GM19238 (cell line): ENCODE results near the gene BRIP1.
"Not testable (repeated sequence)": the region's sequence is repeated elsewhere in the genome, so short reads cannot be mapped to it uniquely, and the experiment has no call there.

Source experiments
- DNase-seq: peaks from one replicate; pipeline ENCODE4 v3.0.0; 2011; ENCODE audit warnings: low spot score; ENCODE audit not compliant: insufficient read length

The BRIP1 gene

GRCh38 chr17:61669522-61669921 lies 193.8 kb downstream of the BRIP1 start:
- no peak for DNase-seq

DNA sequence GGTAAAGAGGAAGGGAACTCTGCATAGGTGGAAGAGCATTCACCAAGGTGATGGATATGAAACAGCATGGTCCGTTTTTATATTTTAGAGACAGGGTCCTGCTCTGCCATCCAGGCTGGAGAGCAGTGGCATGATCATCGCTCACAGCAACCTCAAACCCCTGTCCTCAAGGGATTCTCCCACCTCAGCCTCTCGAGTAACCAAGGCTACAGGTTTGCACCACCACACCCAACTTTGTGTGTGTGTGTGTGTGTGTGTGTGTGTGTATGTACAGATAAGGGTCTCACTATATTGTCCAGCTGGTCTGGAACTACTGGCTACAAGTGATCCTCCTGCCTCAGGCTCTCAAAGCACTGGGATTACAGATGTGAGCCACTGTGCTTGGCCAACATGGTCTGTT lies 194.8 kb downstream of the BRIP1 start:
- no peak for DNase-seq

DNA sequence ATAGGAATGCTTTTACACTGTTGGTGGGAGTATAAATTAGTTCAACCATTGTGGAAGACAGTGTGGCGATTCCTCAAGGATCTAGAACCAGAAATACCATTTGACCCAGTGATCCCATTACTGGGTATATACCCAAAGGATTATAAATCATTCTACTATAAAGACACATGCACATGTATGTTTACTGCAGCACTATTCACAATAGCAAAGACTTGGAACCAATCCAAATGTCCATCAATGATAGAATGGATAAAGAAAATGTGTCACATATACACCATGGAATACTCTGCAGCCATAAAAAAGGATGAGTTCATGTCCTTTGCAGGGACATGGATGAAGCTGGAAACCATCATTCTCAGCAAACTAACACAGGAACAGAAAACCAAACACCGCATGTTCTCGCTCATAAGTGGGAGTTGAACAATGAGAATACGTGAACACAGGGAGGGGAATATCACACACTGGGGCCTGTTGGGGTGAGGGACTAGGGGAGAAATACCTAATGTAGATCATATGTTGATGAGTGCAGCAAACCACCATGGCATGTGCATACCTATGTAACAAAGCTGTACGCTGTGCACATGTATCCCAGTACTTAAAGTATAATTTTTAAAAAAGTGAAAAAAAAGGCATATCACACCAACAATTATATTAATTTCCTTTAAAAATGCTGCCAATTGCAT lies 196.8 kb downstream of the BRIP1 start:
- not testable (repeated sequence) for DNase-seq

DNA sequence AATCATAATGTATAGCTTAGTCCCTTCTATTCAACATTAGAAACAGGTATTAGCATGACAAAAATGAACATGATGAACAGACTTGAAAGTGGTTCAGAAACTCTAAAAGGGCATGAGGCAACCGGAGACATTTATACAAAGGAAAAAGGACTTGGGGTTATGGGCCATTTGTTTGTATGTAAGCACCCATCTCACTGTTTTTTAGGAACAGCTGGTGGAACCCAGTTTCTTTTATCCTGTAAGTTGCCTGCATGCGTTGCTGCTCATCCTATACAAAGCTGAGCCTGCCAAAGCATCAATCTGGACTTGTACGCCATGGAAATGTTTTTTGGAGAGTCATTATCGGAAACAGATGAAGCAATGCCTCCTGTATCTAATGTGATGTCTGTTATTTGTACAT lies 200.0 kb downstream of the BRIP1 start:
- no peak for DNase-seq

- no peak for DNase-seq
Observed at GRCh38 chr17:61662741-61663140, 200.6 kb downstream of the BRIP1 start.

DNA sequence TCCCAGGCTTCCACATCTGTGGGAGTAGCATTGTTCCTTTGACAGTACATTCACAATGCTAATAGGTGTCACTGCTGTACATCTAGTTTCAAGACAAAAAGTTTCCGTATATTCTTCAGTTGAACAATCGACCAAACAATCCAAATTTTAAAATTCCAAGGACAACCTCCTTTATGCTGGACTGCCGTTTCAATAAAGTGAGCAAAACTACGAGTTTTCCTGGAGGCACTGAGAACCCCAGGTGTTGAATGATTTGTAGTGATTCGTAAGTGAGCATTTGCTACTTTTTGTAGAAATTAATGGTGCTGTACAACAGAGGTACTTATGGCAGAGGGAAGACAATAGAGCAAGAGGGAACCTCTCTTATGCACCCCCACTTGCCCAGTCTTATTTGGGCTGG lies 201.1 kb downstream of the BRIP1 start:
- DNase-seq: no peak

GRCh38 chr17:61660746-61661485 lies 202.4 kb downstream of the BRIP1 start:
- no peak for DNase-seq

DNA sequence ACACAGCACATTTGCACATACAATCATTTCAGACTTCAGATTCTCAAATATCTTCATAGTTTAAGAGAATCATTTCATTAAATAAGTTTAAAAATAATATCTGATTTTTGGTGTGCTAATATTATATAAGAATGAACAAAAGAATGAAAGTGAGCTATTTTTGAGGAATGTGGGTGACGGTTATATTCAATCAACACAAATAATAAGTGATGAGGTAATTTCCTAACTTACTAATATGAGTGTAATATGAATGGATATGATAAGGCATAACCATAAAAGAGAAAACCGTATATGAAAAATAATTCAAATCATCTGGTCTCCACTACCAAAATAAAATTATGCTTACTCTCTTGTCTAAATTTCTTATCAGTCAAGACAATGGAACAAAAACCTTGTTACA lies 203.9 kb downstream of the BRIP1 start:
- DNase-seq: no peak

DNA sequence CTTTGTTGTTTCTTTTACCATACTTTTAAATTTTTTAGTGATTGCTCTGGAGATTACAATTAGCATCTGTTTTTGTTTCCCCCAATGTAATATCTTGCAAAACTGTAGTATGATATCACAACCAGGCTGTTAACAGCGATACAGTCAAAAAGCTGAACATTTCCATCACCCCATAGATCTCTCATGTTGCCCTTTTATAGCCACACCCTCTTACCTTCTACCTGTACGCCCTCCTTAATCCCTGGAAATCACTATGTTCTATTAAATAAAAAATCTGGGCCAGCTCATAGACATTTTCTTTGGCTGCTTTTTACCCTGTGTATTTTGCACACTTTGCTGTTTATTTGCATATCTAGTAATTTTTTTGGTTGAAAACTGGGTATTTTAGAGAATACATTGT lies 205.1 kb downstream of the BRIP1 start:
- no peak for DNase-seq

DNA sequence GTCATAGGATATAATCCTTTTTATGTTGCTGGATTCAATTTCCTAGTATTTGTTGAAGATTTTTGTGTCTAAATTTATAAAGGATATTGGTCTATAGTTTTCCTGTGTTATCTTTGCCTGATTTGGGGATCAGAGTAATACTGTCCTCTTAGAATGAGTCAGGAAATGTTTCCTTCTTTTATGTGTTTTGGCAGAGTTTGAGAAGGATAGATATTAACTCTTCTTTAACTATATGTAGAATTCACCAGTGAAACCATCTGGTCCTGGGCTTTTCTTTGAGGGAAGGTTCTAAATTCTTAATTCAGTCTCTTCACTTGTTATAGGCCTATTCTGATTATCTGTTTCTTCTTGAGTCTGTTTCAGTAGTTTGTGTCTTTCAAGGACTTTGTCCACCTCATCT lies 206.0 kb downstream of the BRIP1 start:
- no peak for DNase-seq

- DNase-seq: no peak
Observed at GRCh38 chr17:61656721-61657217, 206.6 kb downstream of the BRIP1 start.

GRCh38 chr17:61650749-61651148 lies 212.6 kb downstream of the BRIP1 start:
- DNase-seq: no peak

DNA sequence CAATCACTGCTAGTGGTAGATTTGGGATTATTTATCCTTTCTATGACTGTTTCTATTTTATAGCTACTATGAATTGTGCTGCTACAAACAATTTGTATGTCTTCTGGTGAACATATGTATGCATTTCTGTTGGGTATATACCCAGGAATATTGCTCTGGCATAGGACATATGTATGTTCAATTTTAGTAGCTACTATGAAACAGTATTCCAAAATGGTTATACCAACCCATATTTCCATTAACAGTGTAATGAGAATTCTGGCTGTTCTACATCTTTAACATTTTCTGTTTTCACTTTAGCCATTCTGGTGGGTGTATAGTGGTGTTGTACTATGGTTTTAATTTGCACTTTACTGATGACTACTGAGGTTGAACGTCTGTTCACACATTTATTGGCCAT lies 214.7 kb downstream of the BRIP1 start:
- DNase-seq: no peak

DNA sequence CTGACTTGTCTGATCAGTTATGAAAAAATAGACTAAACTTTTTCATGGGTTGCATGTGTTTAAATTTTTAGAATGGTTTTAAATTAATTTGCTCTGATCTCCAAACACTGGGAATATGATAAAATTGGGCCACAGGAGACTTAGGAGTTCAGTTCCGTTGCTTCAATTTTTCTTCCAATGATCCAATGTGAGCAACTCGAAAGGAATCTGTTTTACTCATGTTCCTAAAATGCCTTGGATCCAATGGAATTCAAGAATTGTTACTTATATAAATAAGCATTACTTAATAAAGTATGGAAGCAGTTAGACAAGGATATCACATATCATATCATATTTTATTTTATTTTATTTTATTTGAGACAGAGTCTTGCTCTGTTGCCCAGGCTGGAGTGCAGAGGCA lies 216.3 kb downstream of the BRIP1 start:
- DNase-seq: no peak

DNA sequence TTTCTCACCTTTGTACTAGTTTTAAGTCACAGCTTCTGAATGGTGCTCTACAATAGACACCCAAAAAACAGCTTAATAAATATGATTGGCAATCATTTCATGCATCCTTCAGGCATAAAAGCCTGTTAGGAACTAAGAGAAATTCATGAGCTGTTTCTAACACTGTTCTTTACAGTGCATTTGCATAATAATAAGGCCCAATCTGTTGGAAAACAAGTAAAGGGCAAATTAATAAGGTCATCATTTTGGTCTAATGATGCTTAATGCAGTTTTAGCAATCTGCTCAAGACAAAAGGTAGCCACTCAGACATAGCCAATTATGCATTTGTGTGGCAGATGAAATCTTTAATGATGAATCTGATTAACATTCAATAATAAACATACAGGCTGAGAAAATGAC lies 216.8 kb downstream of the BRIP1 start:
- no peak for DNase-seq

DNA sequence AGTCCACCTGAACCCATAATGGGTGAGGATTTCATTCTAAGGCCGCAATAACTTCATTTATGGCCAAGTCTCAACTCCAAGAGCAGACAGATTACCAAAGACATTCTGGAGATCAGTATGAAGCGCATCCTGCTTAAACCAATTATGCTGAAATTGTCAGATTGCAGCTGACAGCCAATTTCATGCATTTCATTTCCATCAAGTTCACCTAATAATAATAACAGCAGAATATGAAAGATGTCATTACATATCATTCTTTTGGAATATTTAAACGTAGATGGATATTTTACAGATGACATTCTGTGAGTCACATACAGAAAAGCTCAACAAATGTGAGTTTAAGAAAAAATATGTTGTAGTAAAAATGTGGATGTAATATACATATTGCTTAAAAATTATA lies 217.4 kb downstream of the BRIP1 start:
- no peak for DNase-seq

GRCh38 chr17:61644800-61645774 lies 218.2 kb downstream of the BRIP1 start:
- DNase-seq: no peak

DNA sequence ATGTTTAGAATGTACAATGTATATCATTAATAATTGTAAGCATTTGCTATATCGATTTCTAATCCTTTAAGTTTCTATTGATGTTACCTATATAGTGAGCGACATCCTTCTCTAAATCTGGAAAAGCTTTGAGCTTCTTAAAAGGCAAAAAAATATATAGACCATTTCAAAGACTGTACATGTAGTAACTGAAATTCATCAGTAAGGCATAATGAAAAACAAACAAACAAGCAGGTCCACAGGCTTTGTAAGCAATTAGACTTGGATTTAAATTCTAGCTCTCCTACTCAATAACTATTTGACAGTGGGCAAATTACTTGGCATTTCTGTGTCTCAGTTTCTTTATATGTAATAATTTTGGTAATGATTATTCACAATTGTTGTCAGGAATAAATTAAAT lies 220.6 kb downstream of the BRIP1 start:
- DNase-seq: no peak

DNA sequence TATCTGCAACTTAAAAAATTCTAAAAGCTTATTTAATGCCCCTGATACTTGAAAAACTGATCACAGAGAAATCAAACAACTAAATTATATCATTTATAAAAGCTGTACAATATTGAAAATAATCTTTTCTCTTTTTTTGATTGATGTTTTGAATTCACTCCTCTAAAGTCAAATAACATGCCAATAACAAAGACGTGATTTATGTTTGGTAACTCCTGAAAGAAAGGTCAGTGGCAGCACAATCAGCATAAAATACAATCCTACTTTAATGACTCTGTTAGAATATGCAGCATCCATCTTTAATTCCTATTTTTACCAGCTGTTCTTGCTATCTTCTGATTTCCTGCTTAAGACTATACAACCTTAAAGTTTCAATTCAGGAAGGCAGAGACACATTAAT lies 221.6 kb downstream of the BRIP1 start:
- DNase-seq: no peak

DNA sequence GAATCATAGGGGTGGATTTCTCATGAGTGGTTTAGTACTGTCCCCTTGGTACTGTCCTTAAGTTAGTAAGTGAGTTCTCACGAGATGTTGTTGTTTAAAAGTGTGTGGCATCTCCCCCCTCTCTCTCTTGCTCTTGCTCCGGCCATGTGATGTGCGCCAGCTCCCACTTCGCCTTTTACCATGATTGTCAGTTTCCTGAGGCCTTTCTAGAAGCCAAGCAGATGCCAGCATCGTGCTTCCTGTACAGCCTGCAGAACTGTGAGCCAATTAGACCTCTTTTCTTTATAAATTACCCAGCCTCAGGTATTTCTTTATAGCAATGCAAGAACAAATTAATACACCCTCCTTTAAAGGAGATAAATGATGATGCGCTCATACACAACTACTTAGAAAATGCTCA lies 222.2 kb downstream of the BRIP1 start:
- no peak for DNase-seq

GRCh38 chr17:61639818-61640217 lies 223.5 kb downstream of the BRIP1 start:
- DNase-seq: no peak

DNA sequence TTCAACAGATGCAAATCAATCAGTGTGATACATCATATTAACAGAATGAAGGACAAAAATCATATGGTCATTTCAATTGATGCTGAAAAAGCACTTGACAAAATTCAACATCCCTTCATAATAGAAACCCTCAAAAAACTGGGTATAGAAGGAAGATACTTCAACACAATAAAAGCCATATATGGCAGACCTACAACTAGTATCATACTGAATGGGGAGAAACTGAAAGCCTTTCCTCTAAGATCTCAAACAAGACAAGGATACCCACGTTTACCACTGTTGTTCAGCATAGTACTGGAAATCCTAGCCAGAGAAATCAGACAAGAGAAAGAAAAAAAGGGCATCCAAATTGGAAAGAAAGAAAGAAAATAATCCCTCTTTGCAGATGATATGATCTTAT lies 225.2 kb downstream of the BRIP1 start:
- no peak for DNase-seq
